CD4-positive, alpha-beta T cell treated with Interleukin-6 for 4 hours (primary cell): ENCODE measurements around the gene RDH11.

Source experiments
- DNase-seq: peaks from one replicate; pipeline ENCODE4 v3.0.0-alpha.2; 2020; ENCODE audit warnings: mixed read lengths

The RDH11 gene

GRCh38 chr14:67645414-67645813 lies 50.1 kb downstream of the RDH11 start:
- DNase-seq: no peak

DNA sequence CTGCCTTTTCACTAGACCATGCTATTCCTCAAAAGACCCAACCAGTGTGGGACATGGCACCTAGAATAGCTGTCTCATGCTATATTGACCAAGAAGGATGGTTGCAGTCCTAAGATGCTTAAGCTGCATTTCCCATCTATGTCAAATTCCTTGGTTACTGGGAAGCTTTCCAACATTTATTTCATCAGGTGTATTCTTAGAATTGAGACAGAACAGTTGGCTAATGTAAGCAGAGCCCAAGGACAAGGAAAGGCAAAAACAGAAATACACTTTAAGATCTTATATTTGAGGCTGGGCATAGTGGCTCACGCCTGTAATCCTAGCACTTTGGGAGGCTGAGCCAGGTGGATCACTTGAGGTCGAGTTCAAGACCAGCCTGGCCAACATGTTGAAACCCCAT lies 51.1 kb downstream of the RDH11 start:
- no peak for DNase-seq

DNA sequence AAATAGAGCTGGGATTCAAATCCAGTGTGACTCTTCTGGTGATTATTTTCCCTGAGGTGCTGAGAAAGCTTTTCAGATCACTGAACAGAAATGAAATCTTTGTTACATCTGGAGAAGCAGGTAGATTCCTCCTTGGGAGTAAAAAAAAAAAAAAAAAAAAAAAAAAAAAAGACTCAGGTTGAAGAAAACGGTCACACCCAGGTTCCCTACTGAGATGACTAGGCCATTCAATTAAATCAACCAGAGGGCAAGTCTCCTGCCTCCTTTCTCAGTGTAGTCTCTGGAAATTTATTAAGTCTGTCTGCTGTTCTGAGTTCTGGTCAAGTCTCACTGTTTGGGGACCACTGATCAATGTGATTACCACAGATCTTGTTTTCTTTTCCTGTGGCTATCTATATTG lies 51.9 kb downstream of the RDH11 start:
- no peak for DNase-seq

- DNase-seq: no peak
These were observed 53.4 kb downstream of the RDH11 start for GRCh38 chr14:67641902-67642749.

GRCh38 chr14:67641480-67641879 lies 54.1 kb downstream of the RDH11 start:
- DNase-seq: no peak

- no peak for DNase-seq
These were observed 56.9 kb downstream of the RDH11 start for GRCh38 chr14:67638642-67639041.

DNA sequence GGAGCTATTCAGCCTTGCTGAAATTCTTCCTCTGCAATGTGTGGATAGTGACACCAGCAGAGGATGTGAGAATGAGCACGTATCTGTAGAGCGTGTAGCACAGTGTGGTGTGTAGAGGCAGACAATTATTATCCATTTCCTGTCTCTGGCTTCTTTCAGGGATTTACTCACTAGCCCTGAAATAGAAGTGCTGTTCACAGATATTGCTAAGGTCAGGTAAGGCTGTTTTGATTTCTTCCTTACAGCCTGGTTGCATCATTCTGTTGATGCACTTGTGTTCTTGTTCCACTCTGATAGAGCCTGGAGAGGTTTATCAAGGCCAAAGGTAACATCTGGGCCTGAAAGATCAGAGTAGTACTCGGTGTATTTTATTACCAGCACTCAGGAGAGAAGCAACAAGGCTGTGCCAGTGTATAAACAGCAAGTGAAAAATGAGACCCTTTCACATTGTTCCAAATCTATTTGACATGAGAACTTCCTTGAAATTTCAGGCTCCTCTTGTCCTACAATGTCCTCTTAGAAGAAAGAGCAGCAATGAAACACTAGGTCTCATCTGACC lies 59.1 kb downstream of the RDH11 start:
- DNase-seq: no peak

GRCh38 chr14:67633451-67634147 lies 62.0 kb downstream of the RDH11 start:
- DNase-seq: no peak

DNA sequence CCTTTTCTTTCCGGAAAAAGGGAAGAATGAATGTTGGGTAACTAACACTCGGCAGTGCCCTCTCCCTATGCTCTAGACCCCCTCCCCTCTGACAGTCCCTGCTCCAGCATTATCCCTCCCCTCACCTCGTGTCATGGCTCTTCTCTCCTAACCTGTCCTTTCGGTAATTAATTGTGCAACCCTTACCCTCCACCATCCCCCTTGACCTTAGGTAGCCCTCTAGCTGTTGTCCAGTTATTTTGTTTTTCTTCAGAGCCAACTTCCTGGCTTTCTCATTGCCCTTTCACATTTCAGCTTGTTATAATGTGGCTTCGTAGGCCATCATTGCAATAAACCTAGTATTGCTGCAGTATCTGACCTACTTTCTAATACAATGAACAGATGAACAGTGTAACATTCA lies 64.6 kb downstream of the RDH11 start:
- no peak for DNase-seq

DNA sequence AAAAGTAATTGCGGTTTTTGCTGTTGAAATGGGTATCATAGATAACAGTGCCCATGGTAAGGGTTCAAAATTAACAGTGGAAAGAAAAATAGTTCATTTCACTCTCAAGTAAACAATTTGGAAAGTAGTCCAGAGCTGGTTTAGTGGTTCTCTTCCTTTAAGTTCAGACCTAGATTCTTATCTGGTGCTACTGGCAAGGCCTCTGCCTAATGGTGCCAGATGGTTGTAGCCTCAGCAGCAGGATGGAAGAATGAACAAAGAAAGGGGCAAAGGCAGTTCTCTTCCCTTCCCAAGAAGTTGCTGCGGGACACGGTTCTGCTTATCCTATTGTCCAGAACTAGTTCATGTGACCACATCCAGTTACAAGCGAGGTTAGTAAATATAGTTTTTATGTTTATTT lies 65.4 kb downstream of the RDH11 start:
- no peak for DNase-seq

- no peak for DNase-seq
These were observed 68.0 kb downstream of the RDH11 start for GRCh38 chr14:67627519-67627918.
